ENCODE data around the gene ZCCHC14.
"Not testable (repeated sequence)": the region's sequence is repeated elsewhere in the genome, so short reads cannot be mapped to it uniquely, and the experiment has no call there.

- not testable (repeated sequence) for TF ChIP-seq CTCF (optimal IDR thresholded peaks at IDR 0.05 in 1 of 3, IDR thresholded peaks at IDR 0.05 in 1 of 3, conservative IDR thresholded peaks at IDR 0.05 in 1 of 3; ENCODE audit: extremely low read depth in 1 of 3, insufficient read depth in 2 of 3, low read length in 3 of 3); EZH2 (IDR thresholded peaks at IDR 0.05; ENCODE audit: low read length)
Observed at GRCh38 chr16:87384875-87385167, 108.0 kb downstream of the ZCCHC14 start.

Measured in keratinocyte (primary cell).